Left forelimb (tissue), 1 donor: ENCODE measurements around the gene PDE10A.

Experiments
- DNase-seq: peaks from one replicate; pipeline ENCODE4 v3.0.0-alpha.2; 2018; ENCODE audit warnings: low spot score

Gene PDE10A

DNA sequence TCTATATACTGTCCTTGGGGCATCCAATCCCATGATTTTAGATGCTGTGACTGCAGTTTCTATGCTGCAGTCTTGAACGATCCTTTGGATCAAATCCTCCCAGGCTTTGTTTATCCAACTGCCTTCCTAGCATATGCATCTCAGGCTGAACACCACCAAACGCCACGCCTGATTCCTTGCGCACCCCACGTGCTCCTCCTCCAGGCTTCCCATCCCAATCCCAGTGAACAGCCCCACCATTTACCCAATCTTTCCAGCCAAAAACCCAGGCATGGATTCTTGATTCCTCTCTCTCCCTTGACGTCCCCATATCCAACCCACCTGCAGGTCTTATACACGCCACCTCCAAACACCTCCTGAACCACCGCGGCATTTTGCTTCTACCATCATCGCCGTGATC lies 7.8 kb downstream of the PDE10A start:
- no peak for DNase-seq

DNA sequence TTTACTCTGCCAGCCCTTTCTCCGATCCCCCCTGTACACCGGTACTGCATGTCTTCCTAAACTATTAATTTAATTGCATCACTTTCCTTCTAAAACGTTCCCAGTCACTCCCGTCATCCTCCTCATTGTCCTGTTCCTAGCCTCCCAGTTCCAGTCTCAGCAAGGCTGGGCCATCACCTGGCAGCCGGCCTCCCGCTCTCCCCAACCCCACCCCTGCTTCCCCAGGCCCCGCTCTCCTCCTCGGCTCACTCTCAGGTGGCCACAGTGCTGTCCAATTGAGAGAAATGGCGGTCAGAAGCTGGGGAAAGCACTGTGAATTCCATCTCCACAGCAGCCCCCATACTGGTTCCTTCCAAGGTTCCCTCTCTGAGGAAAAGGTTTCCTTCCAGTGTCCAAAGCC lies 8.9 kb downstream of the PDE10A start:
- no peak for DNase-seq

DNA sequence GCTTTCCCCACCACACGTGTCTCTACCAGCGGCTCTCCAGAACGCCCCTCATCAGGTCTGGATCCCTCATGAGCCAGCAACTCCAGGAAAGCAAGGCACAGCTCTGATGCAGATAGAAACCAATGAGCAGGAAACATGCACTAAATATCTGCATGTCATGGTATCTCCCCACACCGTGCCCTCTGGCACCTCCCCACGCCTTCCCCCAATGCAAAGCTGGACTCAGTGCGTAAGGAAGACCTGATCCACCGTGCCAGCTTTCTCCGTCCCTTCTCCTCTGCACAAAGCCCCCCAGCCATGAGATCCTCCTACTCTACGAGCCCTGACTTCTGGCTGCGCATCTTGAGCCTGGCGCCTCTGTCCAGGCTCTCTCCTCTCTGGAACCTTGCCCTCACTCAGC lies 9.4 kb downstream of the PDE10A start:
- DNase-seq: no peak

DNA sequence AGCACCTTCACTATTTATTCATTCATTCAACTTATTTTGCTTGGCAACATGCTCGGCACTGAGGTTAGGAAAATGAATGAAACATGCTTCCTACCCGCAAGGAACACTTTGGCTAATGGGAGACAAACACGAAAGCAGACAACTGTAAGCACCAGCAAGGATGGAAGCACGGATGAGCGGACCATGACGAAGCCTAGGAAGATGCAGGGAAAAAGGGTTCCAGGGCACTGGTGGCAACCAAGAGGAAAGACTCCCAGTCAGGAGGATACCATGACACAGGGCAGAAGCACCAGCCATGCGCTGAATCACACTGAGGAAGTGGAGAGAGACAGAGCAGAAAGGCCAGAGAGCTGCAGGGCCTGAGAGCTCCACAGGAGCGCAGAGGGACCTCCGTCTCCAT lies 9.8 kb downstream of the PDE10A start:
- DNase-seq: no peak

DNA sequence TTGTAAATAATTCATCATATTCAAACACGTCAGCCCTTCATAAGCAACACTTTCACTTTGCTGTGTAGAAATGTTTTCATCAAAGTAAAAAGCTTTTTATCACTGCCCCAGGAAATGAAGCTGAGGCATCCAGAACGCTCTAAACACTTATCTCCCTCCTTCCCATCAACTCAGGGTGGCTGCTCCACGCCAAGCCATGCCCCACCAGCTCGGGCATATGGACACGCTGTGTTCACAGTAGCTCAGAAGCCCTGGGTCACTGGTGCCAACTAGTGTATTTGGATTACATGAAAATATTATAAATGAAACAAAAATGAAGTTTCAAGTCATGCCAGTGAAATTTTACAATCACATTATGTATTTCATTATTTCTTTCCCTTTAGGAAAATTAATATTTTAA lies 10.3 kb downstream of the PDE10A start:
- no peak for DNase-seq

DNA sequence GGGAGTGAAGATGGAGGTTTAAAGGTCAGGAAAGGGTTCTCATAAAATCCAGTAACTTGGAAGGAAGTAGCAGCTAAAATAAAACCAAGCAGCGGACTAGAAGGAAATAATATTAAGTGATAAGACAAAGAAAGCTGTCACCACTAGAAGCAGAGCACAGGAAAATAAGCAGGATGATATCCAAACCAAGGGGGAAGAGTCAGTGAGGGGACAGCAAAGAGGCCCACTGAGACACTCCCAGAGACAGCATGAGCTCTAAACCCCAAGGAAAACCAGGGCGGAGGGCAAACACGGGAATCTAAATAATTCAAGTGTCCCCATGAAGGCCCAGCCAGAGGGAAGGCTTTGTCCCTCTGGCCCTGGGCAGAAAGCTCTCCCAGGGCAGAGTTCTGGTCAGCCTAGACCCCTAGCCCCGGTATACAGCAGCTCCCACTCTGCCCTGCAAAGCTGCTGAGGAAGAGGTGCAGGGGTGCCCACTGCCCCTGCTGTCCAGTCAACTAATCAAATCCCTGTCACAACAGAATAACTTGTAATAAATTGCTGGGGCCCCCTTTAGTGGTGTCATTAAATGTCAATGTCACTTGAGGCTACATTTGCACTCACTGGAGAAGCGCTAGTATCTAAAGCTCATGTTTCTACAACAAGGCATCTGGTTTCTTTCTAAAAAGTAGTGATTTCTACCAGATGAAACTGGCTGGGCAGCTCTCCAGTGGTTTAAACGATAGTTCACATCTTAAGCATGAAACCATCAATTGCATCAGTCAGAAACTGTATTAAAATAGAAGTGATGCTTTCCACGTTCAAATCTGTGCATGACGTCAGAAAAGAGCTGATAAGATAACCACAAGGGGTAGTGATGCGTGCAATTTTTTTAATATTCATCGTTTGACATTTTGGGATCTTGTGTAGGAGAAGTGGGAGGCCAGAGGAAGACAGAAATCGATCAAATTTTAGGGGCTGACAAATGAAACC lies 13.6 kb downstream of the PDE10A start:
- no peak for DNase-seq

DNA sequence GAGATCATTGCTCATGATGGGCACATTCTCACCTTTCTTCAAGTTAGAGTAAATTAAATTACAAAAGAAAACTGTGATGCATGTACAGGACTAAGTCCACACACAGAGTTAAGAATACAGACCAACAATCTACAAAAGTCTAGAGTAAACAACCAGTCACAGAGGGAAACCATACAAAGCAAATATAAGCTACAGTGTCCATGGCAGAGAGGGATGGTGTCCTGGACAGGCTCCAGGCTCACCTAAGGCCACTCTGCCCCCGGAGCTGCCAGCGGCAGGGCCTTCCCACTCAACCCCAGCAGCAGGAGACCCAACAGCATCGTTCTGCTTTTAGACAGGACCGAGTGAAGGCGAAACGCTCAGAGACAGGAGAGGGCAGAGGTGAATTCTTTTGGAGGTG lies 16.0 kb downstream of the PDE10A start:
- no peak for DNase-seq

DNA sequence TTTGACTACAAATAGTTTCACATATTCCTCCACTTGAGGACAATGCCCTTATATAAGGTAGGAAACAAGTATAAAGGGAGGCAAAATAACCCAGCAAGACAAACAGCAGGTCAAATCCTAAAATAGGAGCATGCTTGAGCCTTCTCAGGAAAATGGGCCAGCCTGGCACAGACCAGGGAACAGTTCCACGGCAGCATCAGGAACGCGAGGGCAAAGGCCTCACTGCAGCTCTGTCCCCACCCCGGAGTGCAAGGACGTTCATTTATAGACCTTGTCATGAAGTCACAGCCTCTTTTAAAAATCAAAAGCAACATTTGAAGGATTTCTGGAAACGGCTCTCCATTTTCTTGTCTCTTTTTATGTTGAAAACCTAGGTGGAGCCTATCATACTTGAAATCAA lies 17.1 kb downstream of the PDE10A start:
- DNase-seq: no peak

DNA sequence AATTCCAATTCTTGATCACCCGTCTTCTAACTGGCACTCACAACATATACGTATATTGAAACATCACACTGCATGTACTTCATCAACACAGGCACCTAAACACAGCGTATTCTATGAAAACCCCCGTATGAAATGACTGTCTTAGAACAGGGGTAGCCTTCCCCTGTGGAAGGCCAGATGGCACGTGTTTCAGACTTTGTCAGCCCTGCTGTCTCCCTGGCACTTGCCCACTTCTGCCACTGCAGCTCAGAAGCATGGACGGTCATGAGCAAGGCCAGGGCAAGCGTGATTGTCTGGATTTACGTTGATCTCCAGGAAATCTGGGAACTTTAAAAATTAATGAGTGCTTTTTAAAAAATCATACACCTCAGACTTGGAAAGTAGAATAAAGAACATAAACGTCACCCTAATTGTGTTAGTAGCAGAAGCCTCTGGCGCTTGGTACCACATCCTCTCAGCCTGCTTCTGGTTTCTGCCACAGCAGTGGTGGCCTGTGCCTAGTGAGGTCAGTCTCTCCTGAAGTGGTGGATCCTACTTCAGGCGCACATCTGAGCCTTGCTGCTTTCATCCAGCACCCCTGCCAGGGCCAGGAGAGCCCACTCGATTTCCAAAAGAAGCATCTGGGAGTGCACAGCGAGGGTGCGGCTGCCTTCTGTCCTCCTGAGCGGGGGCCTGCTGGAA lies 18.3 kb downstream of the PDE10A start:
- no peak for DNase-seq

DNA sequence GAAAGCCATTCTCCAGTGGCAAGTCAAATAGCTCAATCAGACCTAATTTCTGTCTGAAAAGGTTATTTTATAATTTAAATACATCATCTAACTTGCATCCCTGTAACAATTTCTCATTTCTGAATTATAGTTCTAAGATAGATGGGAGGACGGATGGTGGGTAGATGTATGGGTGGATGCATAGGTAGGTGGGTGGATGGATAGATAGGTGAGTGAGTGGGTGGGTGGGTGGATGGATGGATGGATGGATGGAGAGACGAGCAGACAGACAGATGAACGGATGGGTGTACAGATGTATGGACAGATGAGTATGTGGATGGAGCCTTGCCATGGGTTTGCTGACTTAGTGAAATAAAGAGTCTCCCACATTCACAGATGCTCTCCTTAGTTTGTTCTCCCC lies 20.0 kb downstream of the PDE10A start:
- no peak for DNase-seq

DNA sequence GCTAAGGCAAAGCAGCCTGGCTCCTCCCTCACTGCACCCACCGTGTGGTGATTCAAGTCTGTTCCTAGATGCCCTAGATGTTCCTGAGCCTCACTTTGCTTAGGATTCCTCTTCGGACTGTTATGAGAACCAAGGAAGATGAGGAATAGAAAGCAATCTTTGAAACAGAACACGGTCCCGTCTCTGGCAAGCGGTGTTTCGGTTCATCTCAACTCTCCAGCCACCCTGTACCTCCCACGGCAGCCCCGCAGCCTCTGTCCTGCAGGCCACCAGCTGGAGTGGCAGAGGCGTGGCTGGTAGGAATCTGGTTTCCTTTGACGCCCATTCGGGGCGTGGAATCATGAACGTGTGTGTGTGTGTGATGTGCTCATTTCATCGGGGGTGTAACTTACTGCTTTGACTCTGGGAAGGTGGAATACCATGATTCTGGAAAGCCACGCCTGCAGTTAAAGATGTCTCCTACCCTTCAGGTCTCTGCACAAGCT lies 21.3 kb downstream of the PDE10A start:
- no peak for DNase-seq

DNA sequence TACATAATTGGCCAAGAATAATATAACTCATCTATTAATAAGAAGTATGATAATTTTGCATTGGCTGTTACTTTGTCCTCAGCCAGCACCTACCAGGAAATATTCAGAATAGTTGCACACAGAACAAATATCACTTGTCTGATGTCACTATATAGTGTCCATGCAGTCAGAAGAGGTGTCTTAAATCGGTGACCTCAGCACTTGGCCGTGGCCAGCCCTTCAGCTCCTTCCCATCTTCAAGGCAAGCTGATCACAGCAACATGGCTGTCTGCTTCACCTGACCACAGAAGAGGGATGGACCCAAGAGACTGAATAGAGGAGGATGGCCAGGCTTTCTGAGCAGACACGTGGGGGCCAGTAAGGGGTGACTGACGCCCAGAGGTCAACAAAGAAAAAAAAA lies 22.2 kb downstream of the PDE10A start:
- DNase-seq: no peak

DNA sequence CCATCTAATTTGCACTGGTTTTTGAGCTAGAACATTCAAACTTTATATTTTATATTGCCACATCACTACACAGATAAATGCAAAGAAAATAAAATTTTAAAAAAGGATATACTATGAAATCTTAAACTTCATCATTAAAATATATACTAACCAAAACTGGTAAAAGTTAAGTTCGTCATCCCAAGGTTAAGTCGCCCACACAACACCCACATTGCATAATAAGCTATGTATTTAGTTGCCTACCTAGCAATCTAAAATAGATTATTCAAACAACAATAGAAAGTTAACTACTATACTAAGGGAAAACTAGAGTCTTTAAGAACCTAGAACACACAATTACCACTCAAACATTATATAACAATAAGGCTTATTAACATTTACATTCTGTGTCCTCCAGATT lies 24.5 kb downstream of the PDE10A start:
- DNase-seq: no peak

DNA sequence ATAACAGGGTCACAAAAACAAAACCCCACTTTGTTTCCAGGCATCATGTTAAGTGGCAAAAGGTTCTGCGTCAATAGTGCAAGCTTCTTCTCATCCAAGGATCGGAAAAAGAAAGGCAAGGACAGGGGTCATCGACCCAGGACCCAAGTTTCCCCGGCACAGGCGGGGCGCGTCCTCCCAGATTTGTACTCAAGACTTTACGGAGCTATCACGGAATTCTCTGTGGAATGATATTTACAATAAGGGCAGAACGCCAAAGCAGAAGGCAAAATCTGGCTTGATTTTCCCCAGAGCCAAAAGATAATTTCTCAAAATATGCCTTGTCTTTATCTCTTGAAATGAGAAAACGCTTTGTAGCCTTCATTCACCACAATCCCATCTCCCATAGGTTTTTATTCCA lies 25.5 kb downstream of the PDE10A start:
- DNase-seq: no peak

DNA sequence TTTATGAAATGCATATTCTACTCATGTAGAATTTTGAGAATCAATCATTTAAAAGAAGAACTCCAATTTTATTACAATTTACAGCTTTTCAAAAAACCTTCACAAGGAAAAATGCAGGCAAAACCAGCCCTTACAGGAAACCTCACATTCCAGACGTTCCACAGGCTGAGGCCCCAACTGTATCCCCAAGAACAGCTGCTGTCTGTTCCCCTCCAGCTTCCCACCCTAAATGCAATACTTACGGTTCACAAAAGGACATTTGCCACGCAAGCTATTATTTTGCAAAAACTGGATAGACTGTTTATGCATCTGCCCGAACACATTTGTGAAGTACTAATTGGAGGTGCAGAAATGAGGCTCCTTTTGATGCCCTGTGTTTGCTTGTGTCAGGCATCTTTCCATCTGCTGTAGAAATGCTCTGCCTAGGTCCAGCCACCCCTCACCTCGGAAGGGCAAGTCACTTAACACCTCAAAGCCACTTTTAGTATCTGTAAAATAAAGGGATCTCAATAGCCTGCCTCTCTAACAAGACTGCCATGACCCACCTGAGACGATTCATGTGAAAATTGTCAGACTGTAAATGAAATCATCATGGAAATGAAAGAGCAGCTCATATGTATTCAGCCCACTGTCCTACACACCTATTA lies 26.5 kb downstream of the PDE10A start:
- DNase-seq: no peak

DNA sequence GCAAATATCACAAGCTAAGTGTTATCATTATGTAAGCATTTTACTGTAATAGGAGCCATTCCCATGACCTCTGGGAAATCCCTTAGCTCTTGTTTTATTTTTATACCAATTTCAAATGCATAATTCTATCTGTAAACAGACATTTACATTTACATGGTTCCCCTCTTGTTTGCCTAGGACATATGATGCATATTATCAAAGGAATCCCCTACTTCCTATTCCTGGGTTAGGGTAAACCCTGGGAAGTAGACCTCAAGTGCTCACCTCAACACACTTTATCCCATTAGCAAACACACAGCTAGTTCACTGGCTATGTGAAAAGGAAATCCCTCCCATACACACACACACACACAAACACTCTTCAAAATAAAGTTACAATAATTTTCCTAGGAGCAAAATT lies 27.1 kb downstream of the PDE10A start:
- no peak for DNase-seq

DNA sequence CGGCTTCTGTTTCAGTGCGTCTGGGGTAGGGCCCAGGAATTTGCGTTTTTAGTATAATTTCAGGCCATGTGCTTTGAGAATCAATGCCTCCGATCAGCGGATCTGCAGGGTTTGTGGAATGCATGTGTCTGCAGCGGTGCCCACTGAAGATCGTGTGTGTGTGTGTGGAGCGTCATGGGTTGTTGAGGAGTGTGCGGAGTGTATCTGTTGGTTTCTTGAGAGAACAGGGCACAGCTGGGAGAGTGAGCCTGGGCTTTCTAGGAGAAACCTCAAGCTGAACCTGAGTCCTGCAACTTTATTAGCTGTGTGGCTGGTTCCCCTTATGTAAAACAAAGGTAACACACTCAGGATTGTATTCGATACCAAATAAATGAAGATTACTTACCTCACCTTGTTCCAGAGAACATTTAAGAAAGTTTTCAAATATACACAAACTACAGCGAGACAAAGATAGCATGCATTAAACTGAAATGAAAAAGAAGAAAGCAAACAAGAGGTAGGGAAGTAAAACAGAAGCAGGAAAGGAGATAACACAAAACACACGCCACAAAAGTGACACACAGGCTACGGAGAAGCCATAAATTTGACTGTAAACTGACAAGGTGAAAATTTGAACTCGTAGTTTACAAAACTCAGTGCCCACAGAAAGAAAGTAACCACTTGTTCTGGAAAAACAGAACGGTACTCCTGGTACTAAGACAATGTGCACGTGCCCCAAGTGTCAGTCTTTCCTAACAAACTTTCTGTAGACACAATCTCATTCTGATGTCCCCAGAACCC lies 28.8 kb downstream of the PDE10A start:
- DNase-seq: no peak

DNA sequence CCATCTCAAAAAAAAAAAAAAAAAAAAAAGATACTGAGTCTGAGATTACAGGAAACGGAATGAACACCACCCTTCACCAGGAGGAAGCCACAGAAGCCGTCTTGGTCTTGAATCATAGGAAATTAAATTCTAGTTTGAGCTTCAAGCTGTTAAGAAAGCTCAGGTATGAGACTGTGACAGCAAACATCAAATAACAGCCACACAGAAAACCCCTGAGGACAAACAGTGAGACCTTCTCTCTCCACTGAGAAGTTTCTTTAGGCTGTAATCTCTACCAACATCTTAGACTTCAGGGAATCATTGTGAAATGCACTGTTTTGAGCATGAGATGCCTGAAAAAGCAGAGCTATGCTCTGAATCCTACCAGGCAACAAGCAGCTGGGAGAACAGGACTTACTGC lies 30.8 kb downstream of the PDE10A start:
- DNase-seq: no peak

DNA sequence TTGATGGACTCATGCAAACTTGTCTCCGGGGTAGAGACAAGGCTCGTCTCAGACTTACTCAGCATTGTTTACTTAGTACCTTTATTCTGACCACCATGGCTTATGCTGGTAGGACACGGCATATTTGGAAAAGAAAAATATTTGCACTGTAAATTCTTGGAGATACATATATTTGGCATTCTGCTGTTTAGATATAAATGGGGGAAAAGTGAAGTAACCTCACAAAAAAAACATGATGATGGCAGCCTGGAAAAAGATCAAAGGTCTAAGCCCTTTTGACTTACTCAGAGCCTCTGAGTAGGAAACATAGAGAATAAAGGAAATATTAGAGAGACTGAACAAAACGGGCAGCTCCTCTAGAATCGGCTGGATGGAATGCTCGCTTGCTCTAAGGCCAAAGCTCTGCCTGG lies 32.5 kb downstream of the PDE10A start:
- DNase-seq: no peak

DNA sequence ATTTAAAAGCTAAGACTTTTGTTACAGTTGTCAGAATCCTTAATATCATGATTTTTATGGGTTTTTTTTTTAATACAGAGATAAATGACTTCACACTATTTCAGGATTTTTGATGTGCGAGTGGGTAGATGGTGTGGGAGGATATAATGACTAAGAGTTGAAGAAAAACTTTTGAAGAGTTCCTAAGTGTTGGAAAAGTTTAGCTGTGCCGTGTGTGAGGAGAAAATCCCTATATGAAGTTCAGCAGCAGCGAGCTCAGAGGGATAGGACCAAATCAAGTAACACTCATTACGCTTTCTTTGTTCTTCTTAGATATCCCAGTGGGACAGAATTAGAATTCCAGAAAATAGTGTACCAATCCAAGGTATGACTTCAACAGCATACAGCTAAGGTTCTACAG lies 34.1 kb downstream of the PDE10A start:
- no peak for DNase-seq

DNA sequence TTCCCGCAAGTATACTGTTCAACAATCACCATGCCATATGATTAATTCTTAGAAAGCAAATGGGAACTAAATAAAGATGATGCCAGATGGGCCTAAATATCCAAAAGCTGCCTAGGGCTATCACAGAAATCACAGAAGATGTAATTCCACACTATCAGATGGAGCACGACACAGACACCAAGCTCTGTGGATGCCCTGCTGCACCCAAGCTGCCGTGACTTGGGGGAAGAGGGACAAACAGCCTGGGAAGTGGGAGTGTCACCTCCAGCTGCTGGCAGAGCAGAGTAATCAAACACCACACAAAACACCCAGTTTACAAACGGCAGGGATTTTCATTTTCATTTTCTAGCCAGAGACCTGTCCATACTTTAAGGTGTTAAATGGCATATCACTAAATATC lies 35.7 kb downstream of the PDE10A start:
- no peak for DNase-seq

DNA sequence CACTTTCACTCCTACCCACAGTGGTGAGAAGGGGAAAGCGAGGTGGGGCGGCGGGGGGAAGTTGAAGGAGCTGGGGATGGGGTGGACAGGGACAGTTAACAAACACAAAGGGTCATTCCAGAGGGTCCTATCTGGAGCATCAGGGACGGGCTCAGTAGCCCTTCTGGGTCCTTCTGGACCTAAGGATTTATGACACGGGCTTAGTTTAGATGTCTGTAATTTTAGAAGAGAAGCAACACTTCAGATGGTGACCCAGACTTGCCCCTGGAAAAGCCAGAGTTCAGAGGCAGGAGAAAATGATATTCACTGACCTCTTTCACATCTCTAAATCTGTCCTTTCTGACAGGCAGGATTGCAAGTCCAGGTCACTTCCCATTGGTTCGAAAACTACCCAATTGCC lies 36.3 kb downstream of the PDE10A start:
- DNase-seq: no peak
